ENCODE data around the gene IMMP2L. TPM values are rescaled to one million over a fixed set of nuclear protein-coding genes. Genes with fewer than 3 reads are reported as not detected.

IMMP2L gene
- total and polyA plus RNA-seq, 8 donors: 2.5 to 40.8 (median 20.0) TPM; not detected in 1

DNA sequence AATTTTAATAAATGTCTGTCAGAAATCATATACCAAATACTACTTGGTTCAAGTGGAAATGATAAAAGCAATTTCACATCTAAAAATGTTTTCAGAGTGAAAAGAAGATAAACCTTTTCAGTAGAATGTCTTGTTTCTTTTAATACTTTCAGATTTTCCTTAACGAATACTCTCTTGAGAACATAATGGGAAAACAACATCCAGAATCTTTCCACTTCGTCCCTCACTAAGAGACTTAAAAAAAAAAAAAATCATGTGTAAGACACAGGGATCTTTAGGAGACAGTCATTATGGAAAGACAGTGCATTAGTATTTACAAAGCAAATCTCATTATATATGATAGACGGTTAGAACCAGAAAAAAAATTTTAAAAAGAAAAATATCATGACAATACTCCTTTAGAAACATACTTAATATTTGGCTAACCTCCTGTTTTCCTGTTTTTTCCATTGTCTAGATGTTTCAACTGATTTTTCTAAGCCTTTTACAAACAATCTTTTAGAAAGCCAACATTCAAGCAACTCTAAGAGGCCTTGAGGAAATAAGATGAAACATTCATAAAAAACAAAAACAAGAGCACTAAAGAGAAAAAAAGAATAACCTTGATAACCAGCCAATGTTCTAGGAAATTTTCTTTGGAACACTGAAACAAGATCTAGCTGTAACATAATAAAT lies 811.2 kb downstream of the IMMP2L start:
- DNase-seq: no peak
- no peaks in the 10 kb centered on the region for H3K27me3 ChIP-seq
- peaks cover 0 to 26% (median 16%) of the 10 kb centered on the region in 4 donors for H3K9me3 ChIP-seq
- WGBS, 5 donors: 53 to 75% (median 69%) methylated on average over 3 of the region's 3 CpGs
- H3K27ac ChIP-seq: no peak overlapping the region
- no peak overlapping the region for H3K4me3 ChIP-seq
- intact Hi-C loops (cut with DNase I; ENCODE audit: low total_unique reads): no loop called here
- TF ChIP-seq POLR2A (IDR thresholded peaks at IDR 0.05) (no peak), POLR2AphosphoS5 (IDR thresholded peaks at IDR 0.05) (no peak), EP300 (IDR thresholded peaks at IDR 0.05) (no peak)
- TF ChIP-seq, protein P1, sequence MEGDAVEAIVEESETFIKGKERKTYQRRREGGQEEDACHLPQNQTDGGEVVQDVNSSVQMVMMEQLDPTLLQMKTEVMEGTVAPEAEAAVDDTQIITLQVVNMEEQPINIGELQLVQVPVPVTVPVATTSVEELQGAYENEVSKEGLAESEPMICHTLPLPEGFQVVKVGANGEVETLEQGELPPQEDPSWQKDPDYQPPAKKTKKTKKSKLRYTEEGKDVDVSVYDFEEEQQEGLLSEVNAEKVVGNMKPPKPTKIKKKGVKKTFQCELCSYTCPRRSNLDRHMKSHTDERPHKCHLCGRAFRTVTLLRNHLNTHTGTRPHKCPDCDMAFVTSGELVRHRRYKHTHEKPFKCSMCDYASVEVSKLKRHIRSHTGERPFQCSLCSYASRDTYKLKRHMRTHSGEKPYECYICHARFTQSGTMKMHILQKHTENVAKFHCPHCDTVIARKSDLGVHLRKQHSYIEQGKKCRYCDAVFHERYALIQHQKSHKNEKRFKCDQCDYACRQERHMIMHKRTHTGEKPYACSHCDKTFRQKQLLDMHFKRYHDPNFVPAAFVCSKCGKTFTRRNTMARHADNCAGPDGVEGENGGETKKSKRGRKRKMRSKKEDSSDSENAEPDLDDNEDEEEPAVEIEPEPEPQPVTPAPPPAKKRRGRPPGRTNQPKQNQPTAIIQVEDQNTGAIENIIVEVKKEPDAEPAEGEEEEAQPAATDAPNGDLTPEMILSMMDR (IDR thresholded peaks at IDR 0.05): no peak
- H3K36me3 ChIP-seq: no peaks in the 10 kb centered on the region
- no peaks in the 10 kb centered on the region for H3K4me1 ChIP-seq

DNA sequence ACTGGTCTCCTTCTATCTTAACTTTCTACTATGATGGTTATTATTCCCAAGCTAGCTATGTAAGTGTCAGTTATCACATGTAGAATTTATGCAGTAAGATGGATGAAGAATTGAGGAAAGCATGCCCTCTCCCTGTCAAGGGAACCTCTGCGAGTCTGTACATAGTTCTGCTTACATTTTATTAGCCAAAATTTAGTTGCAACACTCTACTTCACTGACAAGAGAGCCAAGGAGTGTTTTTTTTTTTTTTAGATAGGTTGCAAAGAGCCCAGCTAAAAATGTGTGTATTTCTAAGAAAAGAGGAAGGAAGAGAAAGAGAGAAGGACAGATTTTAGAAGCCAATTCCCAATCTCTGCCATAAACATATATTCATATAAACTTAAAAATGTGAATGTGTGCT lies 829.1 kb downstream of the IMMP2L start:
- Histone ChIP-seq H3K9me3 (no peaks in the 10 kb centered on the region), H3K4me3 (no peak overlapping the region), H3K27me3 (no peaks in the 10 kb centered on the region), H3K4me1 (no peaks in the 10 kb centered on the region), H3K27ac (no peak overlapping the region), H3K36me3 (no peaks in the 10 kb centered on the region)
- WGBS, 5 donors: 55 to 82% (median 63%) methylated on average over 1 of the region's 1 CpG
- TF ChIP-seq EP300 (IDR thresholded peaks at IDR 0.05): no peak
- TF ChIP-seq, protein P1 (IDR thresholded peaks at IDR 0.05): no peak
- no peak for TF ChIP-seq POLR2AphosphoS5 (IDR thresholded peaks at IDR 0.05)
- TF ChIP-seq POLR2A (IDR thresholded peaks at IDR 0.05): no peak
- intact Hi-C loops (cut with DNase I; ENCODE audit: low total_unique reads): no loop called here
- DNase-seq: no peak

DNA sequence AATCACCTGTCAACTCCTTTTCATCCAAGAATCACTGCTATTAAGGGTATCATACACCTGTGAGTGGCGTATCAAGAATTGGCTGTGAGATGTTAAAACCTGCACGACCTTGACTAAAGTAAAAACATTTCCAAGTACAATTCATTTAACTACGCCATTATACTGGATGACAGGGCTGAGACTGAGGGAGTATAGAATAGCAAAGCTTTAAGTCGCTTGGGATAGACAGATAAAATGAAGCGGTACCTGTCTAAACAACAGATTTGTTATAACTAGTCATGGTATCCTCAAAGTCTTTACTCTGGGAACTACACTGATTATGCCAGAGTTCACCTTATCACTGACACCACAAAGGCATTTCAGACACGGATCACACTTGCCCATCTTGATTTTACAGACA lies 837.5 kb downstream of the IMMP2L start:
- Histone ChIP-seq H3K9me3 (no peaks in the 10 kb centered on the region), H3K4me3 (no peak overlapping the region), H3K36me3 (no peaks in the 10 kb centered on the region), H3K4me1 (no peaks in the 10 kb centered on the region), H3K27ac (no peak overlapping the region), H3K27me3 (no peaks in the 10 kb centered on the region)
- no peak for DNase-seq
- intact Hi-C loops (cut with DNase I; ENCODE audit: low total_unique reads): no loop called here
- TF ChIP-seq EP300 (IDR thresholded peaks at IDR 0.05): no peak
- no peak for TF ChIP-seq POLR2A (IDR thresholded peaks at IDR 0.05)
- TF ChIP-seq, protein P1 (IDR thresholded peaks at IDR 0.05): no peak
- TF ChIP-seq POLR2AphosphoS5 (IDR thresholded peaks at IDR 0.05): no peak
- WGBS, 5 donors: 80 to 86% (median 85%) methylated on average over 6 of the region's 6 CpGs

DNA sequence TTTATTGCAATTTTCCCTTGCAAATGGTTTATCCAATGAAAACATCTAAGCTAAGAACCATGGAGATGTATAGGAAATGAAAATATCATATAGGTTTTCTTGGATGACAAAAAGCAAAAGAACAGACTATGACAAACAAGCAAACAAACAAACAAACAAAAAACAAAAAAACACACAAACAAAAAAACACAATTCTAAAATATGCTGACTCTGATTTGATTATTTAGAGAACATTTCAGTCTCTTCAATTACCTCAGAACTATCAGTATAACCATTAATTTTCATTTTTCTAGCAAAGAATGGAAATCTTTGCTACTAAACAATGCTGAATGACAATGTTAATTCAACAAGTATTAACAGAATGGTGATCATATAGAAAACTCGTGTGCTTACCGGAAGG lies 840.9 kb downstream of the IMMP2L start:
- no peaks in the 10 kb centered on the region for H3K27me3 ChIP-seq
- H3K27ac ChIP-seq: no peak overlapping the region
- H3K9me3 ChIP-seq: no peaks in the 10 kb centered on the region
- WGBS, 5 donors: 93 to 98% (median 96%) methylated on average over 2 of the region's 2 CpGs
- no peak overlapping the region for H3K4me3 ChIP-seq
- no peaks in the 10 kb centered on the region for H3K4me1 ChIP-seq
- H3K36me3 ChIP-seq: no peaks in the 10 kb centered on the region
- no peak for DNase-seq
- TF ChIP-seq EP300 (IDR thresholded peaks at IDR 0.05) (no peak), POLR2A (IDR thresholded peaks at IDR 0.05) (no peak), POLR2AphosphoS5 (IDR thresholded peaks at IDR 0.05) (no peak)
- TF ChIP-seq, protein P1 (IDR thresholded peaks at IDR 0.05): no peak
- intact Hi-C loops (cut with DNase I; ENCODE audit: low total_unique reads): no loop called here
